Measurements from ENCODE around the gene TRIM3. TPM values are rescaled to one million over a fixed set of nuclear protein-coding genes. Genes with fewer than 3 reads are reported as not detected.

The TRIM3 gene
- total RNA-seq, 4 donors from 2014 or later, result 19.9 to 31.7 (median 23.7) TPM

DNA sequence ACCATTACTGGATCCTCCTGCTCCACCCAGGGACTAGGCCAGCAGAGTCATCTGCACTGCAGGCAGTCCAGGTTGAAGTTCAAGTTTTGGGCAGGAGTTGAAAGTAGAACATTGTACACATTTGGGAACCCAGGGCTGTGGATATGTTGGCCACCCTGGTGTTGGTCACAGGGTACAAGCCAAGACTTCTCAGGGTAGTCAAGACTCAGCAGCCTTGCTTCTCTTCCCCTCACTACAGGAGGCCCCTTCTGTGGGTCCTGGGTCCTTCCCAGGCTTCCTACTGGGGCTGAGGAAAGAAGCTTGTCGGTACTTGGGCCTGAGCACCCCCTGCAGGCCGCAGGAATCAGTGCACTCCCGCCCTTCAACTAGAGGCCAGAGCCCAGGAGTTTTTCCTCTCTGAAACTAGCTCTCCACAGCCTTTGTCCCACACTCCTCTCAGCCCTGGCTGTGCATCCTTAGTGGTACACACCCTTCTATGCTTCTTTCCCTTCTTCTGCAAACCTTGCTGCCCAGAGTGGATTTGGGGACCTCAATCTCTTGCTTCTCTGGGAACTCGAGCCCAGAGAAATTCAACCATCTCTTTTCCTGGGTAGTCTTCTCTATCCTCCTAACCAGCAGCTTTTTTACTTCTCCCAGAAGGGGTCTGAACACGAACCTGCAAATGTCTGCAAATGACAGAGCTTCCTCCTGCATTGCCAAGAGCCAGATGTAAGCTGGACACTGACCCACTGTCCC lies 30.3 kb downstream of the TRIM3 start:
- H3K27ac ChIP-seq, result no peak overlapping the region
- H3K27me3 ChIP-seq, result no peaks in the 10 kb centered on the region
- no peak for TF ChIP-seq POLR2A (IDR thresholded peaks at IDR 0.05)
- peak; percentile 73 to 92 (median 80) for TF ChIP-seq CTCF (IDR thresholded peaks at IDR 0.05)
- peak; percentile 81 for ATAC-seq
- no peak overlapping the region for H3K4me3 ChIP-seq
- 0 to 35% methylated on average over 1 to 2 of the region's 5 CpGs for WGBS, 2 donors (ENCODE audit: low coverage in 1 of 2)
- H3K9me3 ChIP-seq, result no peaks in the 10 kb centered on the region
- H3K36me3 ChIP-seq, result peaks cover 0 to 12% of the 10 kb centered on the region in 2 donors
- H3K4me1 ChIP-seq, result no peaks in the 10 kb centered on the region

- TF ChIP-seq POLR2AphosphoS5 (IDR thresholded peaks at IDR 0.05) (no peak), CTCF (IDR thresholded peaks at IDR 0.05) (no peak), POLR2A (IDR thresholded peaks at IDR 0.05) (no peak), EP300 (IDR thresholded peaks at IDR 0.05) (no peak)
- H3K27ac ChIP-seq, result no peak overlapping the region
- no peak overlapping the region for H3K4me3 ChIP-seq
- H3K9me3 ChIP-seq, result no peaks in the 10 kb centered on the region
- H3K27me3 ChIP-seq, result no peaks in the 10 kb centered on the region
- no peaks in the 10 kb centered on the region for H3K4me1 ChIP-seq
- H3K36me3 ChIP-seq, result peaks cover 0 to 2% of the 10 kb centered on the region in 2 donors
- WGBS, 2 donors (ENCODE audit: low coverage in 1 of 2), result 85 to 89% methylated on average over 2 to 4 of the region's 4 CpGs
- ATAC-seq, result no peak
These were observed 31.3 kb downstream of the TRIM3 start for GRCh38 chr11:6442441-6442840.

GRCh38 chr11:6440906-6441358 lies 32.8 kb downstream of the TRIM3 start, which contains the start of gene HPX:
HPX (minus strand) TSS chr11:6440987; CDS start chr11:6440963, 24 bp downstream.
- H3K36me3 ChIP-seq, result no peaks in the 10 kb centered on the region
- no peak within 1 kb of the TSS for H3K27ac ChIP-seq
- no peak within 1 kb of the TSS for H3K4me3 ChIP-seq
- H3K4me1 ChIP-seq, result no peaks in the 10 kb centered on the region
- TF ChIP-seq CTCF (IDR thresholded peaks at IDR 0.05), result no peak
- TF ChIP-seq EP300 (IDR thresholded peaks at IDR 0.05), result no peak
- TF ChIP-seq POLR2AphosphoS5 (IDR thresholded peaks at IDR 0.05), result no peak
- TF ChIP-seq POLR2A (IDR thresholded peaks at IDR 0.05), result no peak
- no peaks in the 10 kb centered on the region for H3K9me3 ChIP-seq
- no peaks in the 10 kb centered on the region for H3K27me3 ChIP-seq
- 72% methylated on average over 2 of the region's 3 CpGs; no CpG with 5 or more reads in 1 of the 2 donors for WGBS, 2 donors (ENCODE audit: low coverage in 1 of 2)
- ATAC-seq, result no peak

DNA sequence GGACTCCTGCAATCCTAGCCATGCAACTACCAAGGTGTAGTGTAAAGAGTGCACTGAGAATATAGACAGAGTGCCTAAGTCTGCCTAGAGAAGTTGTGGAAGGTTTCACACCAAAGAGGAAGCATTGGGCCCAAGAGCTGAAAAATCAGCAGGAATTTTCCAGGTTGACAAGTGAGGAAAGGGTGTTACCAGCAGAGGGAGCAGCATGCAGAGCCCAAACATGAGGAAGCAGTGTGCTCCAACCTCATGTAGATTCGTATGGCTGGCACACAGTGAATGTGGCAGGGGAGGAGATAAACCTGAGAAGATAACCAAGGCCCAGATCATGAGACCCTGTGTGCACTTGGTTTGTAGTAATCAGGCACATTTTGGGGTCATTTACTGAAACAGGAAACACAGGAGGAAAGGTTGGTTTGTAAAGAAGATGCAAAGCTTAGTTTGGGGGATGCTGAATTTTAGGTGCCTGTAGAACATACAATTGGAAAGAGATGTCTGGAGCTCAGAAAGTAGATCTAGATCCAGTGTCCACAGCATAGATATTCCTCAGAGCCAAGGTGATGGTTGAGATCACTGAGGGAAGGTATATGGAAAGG lies 34.7 kb downstream of the TRIM3 start:
- H3K36me3 ChIP-seq, result no peaks in the 10 kb centered on the region
- no peaks in the 10 kb centered on the region for H3K4me1 ChIP-seq
- no peak overlapping the region for H3K27ac ChIP-seq
- WGBS, 2 donors (ENCODE audit: low coverage in 1 of 2), result 0 to 11% methylated on average over 1 of the region's 1 CpG
- peak; percentile 31 to 71 (median 51) for TF ChIP-seq CTCF (IDR thresholded peaks at IDR 0.05)
- TF ChIP-seq EP300 (IDR thresholded peaks at IDR 0.05), result no peak
- TF ChIP-seq POLR2AphosphoS5 (IDR thresholded peaks at IDR 0.05), result no peak
- H3K4me3 ChIP-seq, result no peak overlapping the region
- no peaks in the 10 kb centered on the region for H3K27me3 ChIP-seq
- no peaks in the 10 kb centered on the region for H3K9me3 ChIP-seq
- peak; percentile 45 for ATAC-seq

DNA sequence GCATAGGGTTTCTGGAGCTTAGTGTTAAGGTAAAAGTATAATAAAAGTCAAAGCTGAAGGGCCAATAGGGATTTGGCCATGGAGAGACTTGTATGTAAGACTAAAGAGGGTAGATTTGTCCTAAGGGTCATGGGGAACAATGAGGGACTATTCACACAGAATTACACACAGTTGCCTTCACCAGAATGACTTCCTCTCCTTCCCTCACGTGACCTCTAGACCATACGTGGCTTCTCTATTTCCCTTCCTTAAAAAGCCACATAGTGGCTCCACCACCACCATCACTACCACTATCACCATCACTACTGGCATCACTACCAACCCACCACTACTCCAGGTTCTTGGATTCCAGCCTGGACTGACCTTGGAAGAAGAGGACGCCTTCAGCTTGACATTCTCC lies 35.7 kb downstream of the TRIM3 start:
- Histone ChIP-seq H3K27ac (no peak overlapping the region), H3K4me3 (no peak overlapping the region), H3K36me3 (no peaks in the 10 kb centered on the region), H3K27me3 (no peaks in the 10 kb centered on the region), H3K4me1 (no peaks in the 10 kb centered on the region), H3K9me3 (no peaks in the 10 kb centered on the region)
- TF ChIP-seq POLR2AphosphoS5 (IDR thresholded peaks at IDR 0.05), result no peak
- TF ChIP-seq POLR2A (IDR thresholded peaks at IDR 0.05), result no peak
- TF ChIP-seq CTCF (IDR thresholded peaks at IDR 0.05), result no peak
- TF ChIP-seq EP300 (IDR thresholded peaks at IDR 0.05), result no peak
- ATAC-seq, result no peak
- WGBS, 2 donors (ENCODE audit: low coverage in 1 of 2), result 57 to 81% methylated on average over 3 of the region's 3 CpGs
